ENCODE data around the gene FBXO31. TPM values are rescaled to one million over a fixed set of nuclear protein-coding genes. Genes with fewer than 3 reads are reported as not detected.
A peak's percentile ranks its signal among the peaks of the same experiment; 100 is the strongest.

The FBXO31 gene
- total and polyA plus RNA-seq, 10 of the 15 experiments (the other 5 are each of a cell fraction or from before 2014, with no cell fraction given): 0.19 to 33.1 (median 10.3) TPM

- TF ChIP-seq ATF7 (IDR thresholded peaks at IDR 0.05; ENCODE audit: low read depth) (no peak), SREBF1 (IDR thresholded peaks at IDR 0.05; ENCODE audit: low read length) (peak; percentile 46; the same call in 1 of the 2 replicates), NRF1 (conservative IDR thresholded peaks at IDR 0.05; ENCODE audit: low read depth, low read length) (peak; percentile 65), ZSCAN29 (IDR thresholded peaks at IDR 0.05) (peak; percentile 78), NFIC (IDR thresholded peaks at IDR 0.05; ENCODE audit: low read depth, low read length) (no peak), MEF2B (IDR thresholded peaks at IDR 0.05; ENCODE audit: partially characterized antibody, poor library complexity, severe bottlenecking) (peak; percentile 33), PAX8 (IDR thresholded peaks at IDR 0.05) (no peak), ZNF687 (IDR thresholded peaks at IDR 0.05) (peak; percentile 84), PRDM15 (CRISPR knock-in tag; IDR thresholded peaks at IDR 0.05) (no peak), RFX5 (IDR thresholded peaks at IDR 0.05; ENCODE audit: low read depth, low read length) (no peak), NR2F1 (conservative IDR thresholded peaks at IDR 0.05) (peak; percentile 89), ATF2 (IDR thresholded peaks at IDR 0.05; ENCODE audit: low read length) (no peak), TAF1 (IDR thresholded peaks at IDR 0.05; ENCODE audit: borderline replicate concordance, low read depth, low read length) (peak; percentile 43; the same call in 1 of the 2 replicates), HDAC2 (IDR thresholded peaks at IDR 0.05) (no peak), SIX5 (IDR thresholded peaks at IDR 0.05; ENCODE audit: low read depth, low read length, severe bottlenecking) (no peak), SMC3 (IDR thresholded peaks at IDR 0.05; ENCODE audit: borderline replicate concordance, low read length) (no peak), MYC (IDR thresholded peaks at IDR 0.05; ENCODE audit: insufficient read depth, insufficient read length, insufficient replicate concordance, low read length, severe bottlenecking) (peak; percentile 18), IRF3 (IDR thresholded peaks at IDR 0.05) (no peak; the same call in none of the 2 replicates), DPF2 (IDR thresholded peaks at IDR 0.05) (peak; percentile 79; the same call in 1 of the 2 replicates), FOS (IDR thresholded peaks at IDR 0.05; ENCODE audit: borderline replicate concordance, extremely low read depth, insufficient read length) (no peak)
These were observed at the start of gene FBXO31 (continued) for GRCh38 chr16:87383505-87384161.
